HG02938 (cell line): ENCODE data around the gene GTF2IRD1.
"Not testable (repeated sequence)": the region's sequence is repeated elsewhere in the genome, so short reads cannot be mapped to it uniquely, and the experiment has no call there.

Experiments used
- ATAC-seq: cut with Tn5 transposase; IDR thresholded peaks from one replicate; pipeline ENCODE4 v1.9.1; 2021; ENCODE audit warnings: mild to moderate bottlenecking, moderate library complexity; ENCODE audit not compliant: unreplicated experiment

The GTF2IRD1 gene

GRCh38 chr7:74627661-74628411, 174.1 kb downstream of the GTF2IRD1 start:
- ATAC-seq, result no peak

- no peak for ATAC-seq
Observed at GRCh38 chr7:74632505-74632904, 178.8 kb downstream of the GTF2IRD1 start.

- ATAC-seq, result no peak
Observed at GRCh38 chr7:74633451-74633921, 179.8 kb downstream of the GTF2IRD1 start.

- ATAC-seq, result no peak
Observed at GRCh38 chr7:74637745-74638144, 184.0 kb downstream of the GTF2IRD1 start.

GRCh38 chr7:74650055-74650454, 196.3 kb downstream of the GTF2IRD1 start:
- peak; percentile 61 for ATAC-seq

GRCh38 chr7:74650493-74651132, 196.9 kb downstream of the GTF2IRD1 start:
- ATAC-seq, result not testable (repeated sequence)

- ATAC-seq, result not testable (repeated sequence)
Observed at GRCh38 chr7:74651133-74651504, 197.4 kb downstream of the GTF2IRD1 start.
